ENCODE results near the gene USP16.

DNA sequence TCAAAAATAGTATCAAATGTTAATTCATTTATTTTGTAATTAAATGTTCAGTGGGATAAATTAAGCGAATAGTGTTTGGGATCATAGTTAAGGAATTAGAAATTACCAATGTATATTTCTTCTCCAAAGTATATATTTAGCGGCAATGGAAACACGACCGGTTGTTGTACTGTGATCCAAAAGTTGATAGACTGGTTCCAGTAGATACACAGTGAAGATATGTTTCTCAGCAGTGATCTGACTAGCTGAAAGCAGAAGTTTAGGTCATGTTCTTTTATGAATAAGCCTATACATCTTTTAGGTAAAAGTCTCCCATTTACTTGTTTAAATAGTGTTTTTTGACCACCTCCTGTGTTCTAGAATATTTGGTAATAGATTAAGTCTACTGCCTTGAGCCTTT is 8.8 kb downstream of the USP16 start:
- TF ChIP-seq, protein P1, sequence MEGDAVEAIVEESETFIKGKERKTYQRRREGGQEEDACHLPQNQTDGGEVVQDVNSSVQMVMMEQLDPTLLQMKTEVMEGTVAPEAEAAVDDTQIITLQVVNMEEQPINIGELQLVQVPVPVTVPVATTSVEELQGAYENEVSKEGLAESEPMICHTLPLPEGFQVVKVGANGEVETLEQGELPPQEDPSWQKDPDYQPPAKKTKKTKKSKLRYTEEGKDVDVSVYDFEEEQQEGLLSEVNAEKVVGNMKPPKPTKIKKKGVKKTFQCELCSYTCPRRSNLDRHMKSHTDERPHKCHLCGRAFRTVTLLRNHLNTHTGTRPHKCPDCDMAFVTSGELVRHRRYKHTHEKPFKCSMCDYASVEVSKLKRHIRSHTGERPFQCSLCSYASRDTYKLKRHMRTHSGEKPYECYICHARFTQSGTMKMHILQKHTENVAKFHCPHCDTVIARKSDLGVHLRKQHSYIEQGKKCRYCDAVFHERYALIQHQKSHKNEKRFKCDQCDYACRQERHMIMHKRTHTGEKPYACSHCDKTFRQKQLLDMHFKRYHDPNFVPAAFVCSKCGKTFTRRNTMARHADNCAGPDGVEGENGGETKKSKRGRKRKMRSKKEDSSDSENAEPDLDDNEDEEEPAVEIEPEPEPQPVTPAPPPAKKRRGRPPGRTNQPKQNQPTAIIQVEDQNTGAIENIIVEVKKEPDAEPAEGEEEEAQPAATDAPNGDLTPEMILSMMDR (IDR thresholded peaks at IDR 0.05; ENCODE audit: low read depth, low read length), result no peak
- no peak for TF ChIP-seq EZH2phosphoT487 (IDR thresholded peaks at IDR 0.05; ENCODE audit: low read depth)

Data from OCI-LY3 (cell line).